ENCODE results near the gene DMC1. TPM values are rescaled to one million over a fixed set of nuclear protein-coding genes. Genes with fewer than 3 reads are reported as not detected.

DMC1 gene
- polyA plus RNA-seq, 3 donors, result 3.5 to 6.4 (median 4.1) TPM

GRCh38 chr22:38569181-38569971 is 607 bp downstream of the DMC1 start:
- no peak for DNase-seq

- DNase-seq, result no peak
These were observed 2.3 kb downstream of the DMC1 start for GRCh38 chr22:38567531-38568285.

GRCh38 chr22:38566726-38567504 is 3.1 kb downstream of the DMC1 start:
- no peak for DNase-seq

GRCh38 chr22:38565441-38565840 is 4.5 kb downstream of the DMC1 start:
- no peak for DNase-seq

- no peak for DNase-seq
These were observed 5.3 kb downstream of the DMC1 start for GRCh38 chr22:38564669-38565068.

- DNase-seq, result no peak
These were observed 15.7 kb downstream of the DMC1 start for GRCh38 chr22:38554281-38554680.

- DNase-seq, result peak; percentile 31
These were observed 20.7 kb downstream of the DMC1 start for GRCh38 chr22:38549101-38549894.

GRCh38 chr22:38540701-38541100 is 29.3 kb downstream of the DMC1 start:
- peak; percentile 35 for DNase-seq

- no peak for DNase-seq
These were observed 38.6 kb downstream of the DMC1 start for GRCh38 chr22:38531251-38531938.

- no peak for DNase-seq
These were observed 45.6 kb downstream of the DMC1 start for GRCh38 chr22:38524429-38524828.

- DNase-seq, result no peak
These were observed 46.5 kb downstream of the DMC1 start for GRCh38 chr22:38523479-38523878.

GRCh38 chr22:38523029-38523428 is 47.0 kb downstream of the DMC1 start:
- DNase-seq, result no peak

- no peak for DNase-seq
These were observed 50.3 kb downstream of the DMC1 start for GRCh38 chr22:38519453-38520250.

- DNase-seq, result no peak
These were observed 51.4 kb downstream of the DMC1 start for GRCh38 chr22:38518620-38519019.

- DNase-seq, result no peak
These were observed 56.9 kb downstream of the DMC1 start for GRCh38 chr22:38513063-38513462.

GRCh38 chr22:38510416-38510970 is 59.5 kb downstream of the DMC1 start:
- no peak for DNase-seq

- peak; percentile 99 for DNase-seq
These were observed 63.6 kb downstream of the DMC1 start, which contains the start of gene DDX17 for GRCh38 chr22:38506118-38506962. Gene DDX17 (minus strand): TSS chr22:38506311.

GRCh38 chr22:38505541-38506117 is 64.4 kb downstream of the DMC1 start:
- DNase-seq, result peak; percentile 50

Measured in renal pelvis (tissue), 4 donors.